ENCODE results near the gene SEMA3C.

Gene SEMA3C

GRCh38 chr7:80791509-80791929 is 127.3 kb downstream of the SEMA3C start:
- H3K27me3 ChIP-seq (ENCODE audit: control insufficient read depth, insufficient read depth, low read length): no peaks in the 10 kb centered on the region
- no peaks in the 10 kb centered on the region for H3K4me1 ChIP-seq (ENCODE audit: control insufficient read depth, insufficient read depth, low read length)
- no peak overlapping the region for H3K9ac ChIP-seq (ENCODE audit: low read length)
- H3K4me3 ChIP-seq (ENCODE audit: low read depth, low read length): no peak overlapping the region
- no peaks in the 10 kb centered on the region for H3K9me3 ChIP-seq (ENCODE audit: control insufficient read depth, insufficient read depth, low read depth, low read length)
- H3K36me3 ChIP-seq (ENCODE audit: control insufficient read depth, insufficient read depth, low read length): no peaks in the 10 kb centered on the region
- H3K27ac ChIP-seq (ENCODE audit: low read depth, low read length): no peak overlapping the region

- Histone ChIP-seq H3K9ac (ENCODE audit: low read length) (no peak overlapping the region), H3K4me1 (ENCODE audit: control insufficient read depth, insufficient read depth, low read length) (no peaks in the 10 kb centered on the region), H3K4me3 (ENCODE audit: low read depth, low read length) (no peak overlapping the region), H3K36me3 (ENCODE audit: control insufficient read depth, insufficient read depth, low read length) (no peaks in the 10 kb centered on the region), H3K27ac (ENCODE audit: low read depth, low read length) (no peak overlapping the region), H3K9me3 (ENCODE audit: control insufficient read depth, insufficient read depth, low read depth, low read length) (no peaks in the 10 kb centered on the region), H3K27me3 (ENCODE audit: control insufficient read depth, insufficient read depth, low read length) (no peaks in the 10 kb centered on the region)
These were observed 128.0 kb downstream of the SEMA3C start for GRCh38 chr7:80790877-80791276.

GRCh38 chr7:80787721-80788120 is 131.1 kb downstream of the SEMA3C start:
- H3K9ac ChIP-seq (ENCODE audit: low read length): no peak overlapping the region
- H3K27me3 ChIP-seq (ENCODE audit: control insufficient read depth, insufficient read depth, low read length): no peaks in the 10 kb centered on the region
- no peak overlapping the region for H3K27ac ChIP-seq (ENCODE audit: low read depth, low read length)
- no peaks in the 10 kb centered on the region for H3K36me3 ChIP-seq (ENCODE audit: control insufficient read depth, insufficient read depth, low read length)
- H3K4me3 ChIP-seq (ENCODE audit: low read depth, low read length): no peak overlapping the region
- H3K4me1 ChIP-seq (ENCODE audit: control insufficient read depth, insufficient read depth, low read length): peaks cover 7% of the 10 kb centered on the region; the same call in 1 of the 2 replicates
- H3K9me3 ChIP-seq (ENCODE audit: control insufficient read depth, insufficient read depth, low read depth, low read length): no peaks in the 10 kb centered on the region

- Histone ChIP-seq H3K4me3 (ENCODE audit: low read depth, low read length) (no peak overlapping the region), H3K9ac (ENCODE audit: low read length) (no peak overlapping the region), H3K36me3 (ENCODE audit: control insufficient read depth, insufficient read depth, low read length) (no peaks in the 10 kb centered on the region), H3K9me3 (ENCODE audit: control insufficient read depth, insufficient read depth, low read depth, low read length) (no peaks in the 10 kb centered on the region), H3K4me1 (ENCODE audit: control insufficient read depth, insufficient read depth, low read length) (peaks cover 13% of the 10 kb centered on the region; the same call in 1 of the 2 replicates), H3K27me3 (ENCODE audit: control insufficient read depth, insufficient read depth, low read length) (no peaks in the 10 kb centered on the region), H3K27ac (ENCODE audit: low read depth, low read length) (no peak overlapping the region)
These were observed 132.8 kb downstream of the SEMA3C start for GRCh38 chr7:80785961-80786536.

GRCh38 chr7:80785276-80785675 is 133.6 kb downstream of the SEMA3C start:
- Histone ChIP-seq H3K4me3 (ENCODE audit: low read depth, low read length) (no peak overlapping the region), H3K36me3 (ENCODE audit: control insufficient read depth, insufficient read depth, low read length) (no peaks in the 10 kb centered on the region), H3K27ac (ENCODE audit: low read depth, low read length) (no peak overlapping the region), H3K27me3 (ENCODE audit: control insufficient read depth, insufficient read depth, low read length) (no peaks in the 10 kb centered on the region), H3K9ac (ENCODE audit: low read length) (no peak overlapping the region), H3K9me3 (ENCODE audit: control insufficient read depth, insufficient read depth, low read depth, low read length) (no peaks in the 10 kb centered on the region), H3K4me1 (ENCODE audit: control insufficient read depth, insufficient read depth, low read length) (peaks cover 18% of the 10 kb centered on the region; the same call in 1 of the 2 replicates)

- H3K9me3 ChIP-seq (ENCODE audit: control insufficient read depth, insufficient read depth, low read depth, low read length): no peaks in the 10 kb centered on the region
- no peaks in the 10 kb centered on the region for H3K27me3 ChIP-seq (ENCODE audit: control insufficient read depth, insufficient read depth, low read length)
- no peak overlapping the region for H3K4me3 ChIP-seq (ENCODE audit: low read depth, low read length)
- no peak overlapping the region for H3K27ac ChIP-seq (ENCODE audit: low read depth, low read length)
- peaks cover 18% of the 10 kb centered on the region; the same call in 1 of the 2 replicates for H3K4me1 ChIP-seq (ENCODE audit: control insufficient read depth, insufficient read depth, low read length)
- H3K9ac ChIP-seq (ENCODE audit: low read length): no peak overlapping the region
- H3K36me3 ChIP-seq (ENCODE audit: control insufficient read depth, insufficient read depth, low read length): no peaks in the 10 kb centered on the region
These were observed 135.0 kb downstream of the SEMA3C start for GRCh38 chr7:80783678-80784327.

- Histone ChIP-seq H3K9me3 (ENCODE audit: control insufficient read depth, insufficient read depth, low read depth, low read length) (no peaks in the 10 kb centered on the region), H3K4me1 (ENCODE audit: control insufficient read depth, insufficient read depth, low read length) (peaks cover 18% of the 10 kb centered on the region; the same call in 1 of the 2 replicates), H3K9ac (ENCODE audit: low read length) (no peak overlapping the region), H3K27ac (ENCODE audit: low read depth, low read length) (no peak overlapping the region), H3K4me3 (ENCODE audit: low read depth, low read length) (no peak overlapping the region), H3K27me3 (ENCODE audit: control insufficient read depth, insufficient read depth, low read length) (no peaks in the 10 kb centered on the region), H3K36me3 (ENCODE audit: control insufficient read depth, insufficient read depth, low read length) (no peaks in the 10 kb centered on the region)
These were observed 135.6 kb downstream of the SEMA3C start for GRCh38 chr7:80783186-80783677.

- Histone ChIP-seq H3K27ac (ENCODE audit: low read depth, low read length) (no peak overlapping the region), H3K36me3 (ENCODE audit: control insufficient read depth, insufficient read depth, low read length) (no peaks in the 10 kb centered on the region), H3K4me3 (ENCODE audit: low read depth, low read length) (no peak overlapping the region), H3K27me3 (ENCODE audit: control insufficient read depth, insufficient read depth, low read length) (no peaks in the 10 kb centered on the region), H3K9me3 (ENCODE audit: control insufficient read depth, insufficient read depth, low read depth, low read length) (no peaks in the 10 kb centered on the region), H3K9ac (ENCODE audit: low read length) (no peak overlapping the region), H3K4me1 (ENCODE audit: control insufficient read depth, insufficient read depth, low read length) (peaks cover 18% of the 10 kb centered on the region; the same call in 1 of the 2 replicates)
These were observed 137.3 kb downstream of the SEMA3C start for GRCh38 chr7:80781561-80781979.

GRCh38 chr7:80781146-80781545 is 137.7 kb downstream of the SEMA3C start:
- H3K27ac ChIP-seq (ENCODE audit: low read depth, low read length): no peak overlapping the region
- H3K9ac ChIP-seq (ENCODE audit: low read length): no peak overlapping the region
- H3K27me3 ChIP-seq (ENCODE audit: control insufficient read depth, insufficient read depth, low read length): no peaks in the 10 kb centered on the region
- peaks cover 18% of the 10 kb centered on the region; the same call in 1 of the 2 replicates for H3K4me1 ChIP-seq (ENCODE audit: control insufficient read depth, insufficient read depth, low read length)
- no peaks in the 10 kb centered on the region for H3K36me3 ChIP-seq (ENCODE audit: control insufficient read depth, insufficient read depth, low read length)
- H3K9me3 ChIP-seq (ENCODE audit: control insufficient read depth, insufficient read depth, low read depth, low read length): no peaks in the 10 kb centered on the region
- H3K4me3 ChIP-seq (ENCODE audit: low read depth, low read length): no peak overlapping the region

GRCh38 chr7:80779456-80779855 is 139.4 kb downstream of the SEMA3C start:
- H3K36me3 ChIP-seq (ENCODE audit: control insufficient read depth, insufficient read depth, low read length): no peaks in the 10 kb centered on the region
- no peak overlapping the region for H3K9ac ChIP-seq (ENCODE audit: low read length)
- no peak overlapping the region for H3K27ac ChIP-seq (ENCODE audit: low read depth, low read length)
- no peak overlapping the region for H3K4me3 ChIP-seq (ENCODE audit: low read depth, low read length)
- peaks cover 18% of the 10 kb centered on the region; the same call in 1 of the 2 replicates for H3K4me1 ChIP-seq (ENCODE audit: control insufficient read depth, insufficient read depth, low read length)
- no peaks in the 10 kb centered on the region for H3K27me3 ChIP-seq (ENCODE audit: control insufficient read depth, insufficient read depth, low read length)
- no peaks in the 10 kb centered on the region for H3K9me3 ChIP-seq (ENCODE audit: control insufficient read depth, insufficient read depth, low read depth, low read length)

GRCh38 chr7:80775897-80776296 is 143.0 kb downstream of the SEMA3C start:
- no peak overlapping the region for H3K27ac ChIP-seq (ENCODE audit: low read depth, low read length)
- H3K9ac ChIP-seq (ENCODE audit: low read length): no peak overlapping the region
- H3K27me3 ChIP-seq (ENCODE audit: control insufficient read depth, insufficient read depth, low read length): peaks cover 13% of the 10 kb centered on the region
- no peaks in the 10 kb centered on the region for H3K36me3 ChIP-seq (ENCODE audit: control insufficient read depth, insufficient read depth, low read length)
- peaks cover 19% of the 10 kb centered on the region; the same call in 1 of the 2 replicates for H3K4me1 ChIP-seq (ENCODE audit: control insufficient read depth, insufficient read depth, low read length)
- no peak overlapping the region for H3K4me3 ChIP-seq (ENCODE audit: low read depth, low read length)
- no peaks in the 10 kb centered on the region for H3K9me3 ChIP-seq (ENCODE audit: control insufficient read depth, insufficient read depth, low read depth, low read length)

Measured in HUES6 (cell line).